Epithelial cell of proximal tubule (primary cell): ENCODE results near the gene AFG1L. TPM values are rescaled to one million over a fixed set of nuclear protein-coding genes. Genes with fewer than 3 reads are reported as not detected.

ENCODE experiments used
- DNase-seq: peaks from one replicate; pipeline ENCODE4 v3.0.0-alpha.2; 2011; ENCODE audit warnings: low read depth
- H3K4me3 ChIP-seq: 2 replicates; pipeline ENCODE4 v1.5.1; 2011; ENCODE audit warnings: low read depth, mild to moderate bottlenecking, low read length
- CTCF ChIP-seq: conservative IDR thresholded peaks from 2 replicates; pipeline ENCODE4 v1.5.1; 2012; ENCODE audit warnings: low read depth, mild to moderate bottlenecking, low read length
- total RNA-seq: library from RNA; depleted of rRNA; stranded (reverse); fragments of >200 nt; gene quantifications from 2 replicates; pipeline ENCODE4 v1.2.3, GENCODE V29; 2015

AFG1L gene
- total RNA-seq, 1 donor from 2014 or later: 1.8 TPM

GRCh38 chr6:108566406-108566805 is 271.6 kb downstream of the AFG1L start:
- H3K4me3 ChIP-seq: no peak overlapping the region
- no peak for DNase-seq
- no peak for TF ChIP-seq CTCF

GRCh38 chr6:108568101-108568500 is 273.2 kb downstream of the AFG1L start:
- no peak for TF ChIP-seq CTCF
- no peak overlapping the region for H3K4me3 ChIP-seq
- no peak for DNase-seq

- TF ChIP-seq CTCF: no peak
- no peak overlapping the region for H3K4me3 ChIP-seq
- DNase-seq: no peak
These were observed 273.9 kb downstream of the AFG1L start for GRCh38 chr6:108568551-108569305.

- DNase-seq: no peak
- no peak overlapping the region for H3K4me3 ChIP-seq
- peak; percentile 27 for TF ChIP-seq CTCF
These were observed 275.7 kb downstream of the AFG1L start for GRCh38 chr6:108570517-108570916.

GRCh38 chr6:108574457-108575141 is 279.7 kb downstream of the AFG1L start:
- no peak overlapping the region for H3K4me3 ChIP-seq
- DNase-seq: no peak
- TF ChIP-seq CTCF: no peak

Other genes with a start within 250 kb of the AFG1L start
- 15.0 and 19.1 TPM in 2 replicates for gene OSTM1, start 220.3 kb upstream of the AFG1L start, total RNA-seq
- gene NR2E1, start 129.0 kb upstream of the AFG1L start, total RNA-seq: not detected in 2 replicates
- 102 and 118 TPM in 2 replicates for gene SNX3, start 34.0 kb upstream of the AFG1L start, total RNA-seq